Stimulated activated CD4-positive, alpha-beta T cell treated with anti-CD3 and anti-CD28 coated beads, Interleukin-4, amount 100 ng/mL, for 1 hour (primary cell): Measurements from ENCODE around the gene TMPRSS11A.

Source experiments
- DNase-seq: peaks from one replicate; pipeline ENCODE4 v3.0.0-alpha.2; 2020

The TMPRSS11A gene, protein sequence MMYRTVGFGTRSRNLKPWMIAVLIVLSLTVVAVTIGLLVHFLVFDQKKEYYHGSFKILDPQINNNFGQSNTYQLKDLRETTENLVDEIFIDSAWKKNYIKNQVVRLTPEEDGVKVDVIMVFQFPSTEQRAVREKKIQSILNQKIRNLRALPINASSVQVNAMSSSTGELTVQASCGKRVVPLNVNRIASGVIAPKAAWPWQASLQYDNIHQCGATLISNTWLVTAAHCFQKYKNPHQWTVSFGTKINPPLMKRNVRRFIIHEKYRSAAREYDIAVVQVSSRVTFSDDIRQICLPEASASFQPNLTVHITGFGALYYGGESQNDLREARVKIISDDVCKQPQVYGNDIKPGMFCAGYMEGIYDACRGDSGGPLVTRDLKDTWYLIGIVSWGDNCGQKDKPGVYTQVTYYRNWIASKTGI

DNA sequence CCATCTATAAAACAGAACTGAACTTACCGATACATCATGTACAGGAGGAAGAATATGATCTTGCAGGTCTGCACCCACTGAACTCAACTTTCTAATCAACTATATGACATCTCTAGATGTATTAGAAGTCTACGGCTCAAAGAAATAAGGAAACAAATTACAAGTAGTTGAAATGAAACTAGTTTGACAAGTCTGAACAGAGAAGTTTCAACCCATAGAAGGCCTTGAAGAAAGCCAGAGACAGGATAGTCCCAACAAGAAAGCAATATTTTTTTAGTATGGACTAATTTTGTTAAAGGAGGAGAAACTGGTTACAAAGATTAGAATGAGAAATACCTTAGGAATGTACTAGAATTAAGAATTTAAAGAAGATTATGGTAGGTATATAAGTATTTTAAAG is at the start of gene TMPRSS11A:
TSS of gene TMPRSS11A (minus strand) at position 138 of the 400 bp plus-strand sequence. CDS start at position 38, 100 bp downstream.
- DNase-seq = no peak

- no peak for DNase-seq
These were observed 48.4 kb upstream of the TMPRSS11A start for GRCh38 chr4:68011684-68012083.

DNA sequence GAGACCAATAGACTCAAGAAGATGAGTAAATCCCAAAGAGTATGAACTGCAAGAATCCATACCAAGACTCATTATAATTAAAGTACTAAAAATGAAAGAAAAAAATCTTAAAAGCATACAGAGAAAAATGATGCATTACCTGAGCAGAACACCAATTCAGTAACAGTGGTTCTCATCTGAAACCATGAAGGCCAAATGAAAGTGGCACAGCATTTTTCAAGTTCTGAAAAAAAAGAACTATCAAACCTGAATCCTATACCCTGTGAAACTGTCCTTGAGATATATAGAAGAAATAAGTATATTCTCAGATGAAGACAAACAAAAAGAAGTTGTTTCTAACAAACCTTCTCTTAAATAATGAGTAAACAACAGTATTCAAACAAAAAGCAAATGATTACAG is 39.6 kb upstream of the TMPRSS11A start:
- DNase-seq = no peak

DNA sequence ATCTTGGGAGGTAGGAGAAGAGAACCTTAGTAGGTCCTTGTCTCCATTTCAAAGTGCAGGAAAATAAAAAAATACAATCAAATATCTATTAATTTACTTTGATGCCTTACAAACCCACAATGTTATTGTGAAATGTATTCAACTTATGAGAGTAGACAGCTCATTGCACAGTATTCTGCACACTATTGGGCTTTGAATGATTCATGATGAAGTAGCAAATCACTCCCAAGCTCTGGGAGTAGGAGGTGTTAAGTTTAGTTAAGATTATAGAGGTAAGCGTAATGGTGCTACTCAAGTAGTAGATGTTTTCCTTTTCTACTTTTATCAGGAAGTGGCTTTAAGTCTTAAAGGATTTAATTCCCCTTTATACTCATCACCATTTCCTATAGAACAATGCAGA is 32.8 kb upstream of the TMPRSS11A start:
- DNase-seq = no peak

DNA sequence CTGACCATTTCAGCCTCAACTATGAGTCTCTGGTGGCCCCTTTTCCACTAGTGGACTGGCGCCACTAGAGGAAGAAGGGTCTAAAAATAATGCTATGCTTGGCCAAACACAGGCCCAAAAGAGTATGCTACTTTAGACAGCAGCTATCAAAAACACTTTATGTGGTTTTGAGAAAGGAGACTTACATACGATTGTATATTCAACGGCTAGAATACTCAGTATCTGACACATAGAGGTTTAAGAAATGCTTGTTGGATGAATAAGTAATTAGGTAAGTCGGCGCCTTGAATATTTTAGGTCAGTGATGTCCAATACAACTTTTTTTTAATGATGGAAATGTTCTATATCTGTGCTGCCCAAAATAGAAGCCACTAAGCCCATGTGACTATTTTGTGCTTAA is 25.7 kb upstream of the TMPRSS11A start:
- DNase-seq = no peak

DNA sequence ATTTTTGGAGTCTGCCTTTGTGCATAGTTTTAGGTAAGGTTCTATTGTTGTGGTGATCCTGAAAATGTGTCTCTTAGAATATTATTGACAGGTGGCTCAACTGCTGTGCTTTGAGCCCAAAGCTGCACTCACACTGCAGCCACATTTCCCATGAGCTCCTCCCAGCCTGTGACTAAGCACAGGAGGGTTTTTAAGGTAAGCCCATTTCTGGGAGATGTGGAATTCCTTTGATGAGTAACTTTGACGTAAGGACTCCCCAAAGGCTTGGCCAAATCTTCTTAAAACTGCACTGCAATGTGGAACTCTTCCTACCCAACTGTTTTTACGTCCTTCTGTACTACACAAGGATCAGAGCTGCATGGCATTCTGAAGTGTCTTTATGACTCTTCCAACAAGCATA is 20.0 kb upstream of the TMPRSS11A start:
- no peak for DNase-seq

- DNase-seq = no peak
These were observed 17.2 kb upstream of the TMPRSS11A start for GRCh38 chr4:67980512-67980911.

- no peak for DNase-seq
These were observed 10.3 kb upstream of the TMPRSS11A start for GRCh38 chr4:67973608-67974007.

GRCh38 chr4:67954890-67955289 is 8.4 kb downstream of the TMPRSS11A start:
- DNase-seq = no peak

DNA sequence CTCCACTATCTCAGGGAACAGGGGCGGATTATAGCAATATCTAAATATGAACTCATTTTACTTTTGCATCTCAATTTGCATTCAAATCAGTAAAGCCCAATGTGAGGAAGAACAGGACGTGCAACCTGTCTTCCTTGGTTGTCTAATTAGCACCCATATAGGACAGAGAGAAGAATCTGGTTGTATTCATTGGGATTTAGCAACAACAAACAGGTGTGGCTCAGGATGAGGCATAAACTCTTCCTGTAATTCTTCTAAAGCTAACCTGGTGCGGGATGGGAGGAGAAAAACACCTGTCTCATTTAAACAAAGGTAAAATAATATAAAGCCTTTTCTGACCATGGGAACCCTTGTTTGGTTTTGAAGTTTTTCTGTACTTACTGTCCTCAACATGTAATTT is 22.2 kb downstream of the TMPRSS11A start:
- DNase-seq = no peak

DNA sequence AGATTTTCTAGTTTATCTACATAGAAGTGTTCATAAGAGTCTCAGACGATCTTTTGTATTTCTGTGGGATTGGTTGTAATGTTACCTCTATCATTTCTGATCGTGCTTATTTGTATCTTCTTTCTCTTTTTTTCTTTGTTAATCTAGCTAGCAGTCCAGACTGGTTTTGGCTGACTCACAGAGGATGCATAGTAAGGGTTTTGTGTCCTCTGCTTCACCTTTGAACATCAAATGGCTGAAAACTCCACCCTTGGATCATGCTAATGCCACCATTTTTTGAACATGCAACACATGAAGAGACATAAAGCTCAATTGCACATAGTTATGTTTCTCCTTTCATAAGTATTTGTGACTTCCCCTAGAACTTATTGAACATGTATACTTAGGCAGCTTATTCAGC is 22.8 kb downstream of the TMPRSS11A start:
- DNase-seq = no peak

DNA sequence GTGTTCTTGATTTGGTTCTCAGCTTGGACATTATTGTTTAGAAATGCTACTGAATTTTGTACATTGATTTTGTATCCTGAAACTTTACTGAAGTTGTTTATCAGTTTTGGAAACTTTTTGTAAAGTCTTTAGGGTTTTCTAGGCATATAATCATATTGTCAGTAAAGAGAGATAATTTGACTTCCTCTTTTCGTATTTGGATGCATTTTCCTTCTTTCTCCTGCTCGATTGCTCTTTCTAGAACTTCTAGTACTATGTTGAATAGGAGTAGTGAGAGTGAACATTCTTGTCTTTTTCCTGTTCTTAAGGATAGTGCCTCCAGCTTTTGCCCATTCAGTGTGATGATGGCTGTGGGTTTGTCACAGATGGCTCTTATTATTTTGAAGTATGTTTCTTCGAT is 24.1 kb downstream of the TMPRSS11A start:
- DNase-seq = no peak

GRCh38 chr4:67935888-67936287 is 27.4 kb downstream of the TMPRSS11A start:
- DNase-seq = no peak

- DNase-seq = no peak
These were observed 28.7 kb downstream of the TMPRSS11A start for GRCh38 chr4:67934628-67935027.

- no peak for DNase-seq
These were observed 29.5 kb downstream of the TMPRSS11A start for GRCh38 chr4:67933755-67934154.

DNA sequence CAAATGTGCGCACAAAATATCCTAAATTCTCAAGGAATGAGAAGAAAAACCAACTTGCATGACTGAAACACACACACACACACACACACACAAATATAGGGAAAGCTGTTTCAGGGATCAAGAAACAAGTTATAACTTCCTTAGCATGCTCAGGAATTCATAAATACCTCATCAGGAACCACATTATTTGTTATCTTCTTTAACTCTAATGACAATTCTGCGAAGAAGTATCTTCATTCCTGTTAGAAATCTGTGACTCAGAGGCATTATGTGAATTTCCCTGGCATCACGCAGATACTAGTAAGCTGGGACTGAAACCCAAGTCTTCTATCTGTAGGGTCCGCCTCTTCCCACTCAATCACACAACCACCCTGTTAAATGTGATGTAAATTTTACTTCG is 30.3 kb downstream of the TMPRSS11A start:
- DNase-seq = no peak

- DNase-seq = no peak
These were observed 32.0 kb downstream of the TMPRSS11A start for GRCh38 chr4:67931256-67931655.

GRCh38 chr4:67929426-67929825 is 33.9 kb downstream of the TMPRSS11A start:
- DNase-seq = no peak

DNA sequence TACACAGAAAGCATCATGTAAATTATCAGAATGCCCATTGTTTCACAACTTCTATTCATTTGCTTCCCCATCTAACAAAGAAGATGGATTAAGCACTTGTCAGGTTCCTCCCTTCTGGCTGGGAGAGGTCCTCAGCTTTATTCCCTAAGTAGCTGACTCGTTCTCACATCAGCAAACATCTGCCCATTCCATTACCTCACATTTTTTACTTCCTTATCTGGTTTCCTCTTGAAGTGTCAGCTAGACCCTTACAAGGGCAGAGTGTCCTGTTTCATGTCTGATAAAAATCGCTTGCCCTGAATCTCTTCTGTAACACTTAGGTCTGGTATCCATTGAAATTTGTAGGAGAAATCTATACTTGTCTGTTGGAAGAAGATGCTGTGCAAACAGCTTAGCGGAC is 34.7 kb downstream of the TMPRSS11A start:
- no peak for DNase-seq

DNA sequence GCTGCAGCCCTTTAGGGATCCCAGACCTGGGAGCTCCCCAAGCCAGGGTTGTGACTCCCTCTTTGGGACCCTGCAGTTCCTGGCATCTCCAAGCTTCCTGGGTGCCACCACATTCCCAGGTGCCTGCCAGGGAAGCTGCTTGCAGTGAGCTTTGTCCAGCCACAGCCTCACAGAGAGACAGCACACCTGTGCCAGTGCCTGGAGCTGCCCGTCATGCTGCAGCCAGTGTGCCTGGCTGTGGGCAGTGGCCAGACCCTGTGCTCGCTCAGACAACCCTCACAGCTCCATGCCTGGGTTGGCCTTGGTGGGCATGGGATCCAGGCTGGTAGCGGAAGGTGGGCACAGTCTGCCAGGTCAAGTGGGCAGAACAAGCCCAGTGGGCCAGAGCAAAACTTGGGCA is 36.0 kb downstream of the TMPRSS11A start:
- no peak for DNase-seq

GRCh38 chr4:67926485-67926884 is 36.8 kb downstream of the TMPRSS11A start:
- no peak for DNase-seq

- no peak for DNase-seq
These were observed 40.6 kb downstream of the TMPRSS11A start for GRCh38 chr4:67922697-67923096.

GRCh38 chr4:67918428-67918827 is 44.9 kb downstream of the TMPRSS11A start:
- DNase-seq = no peak

DNA sequence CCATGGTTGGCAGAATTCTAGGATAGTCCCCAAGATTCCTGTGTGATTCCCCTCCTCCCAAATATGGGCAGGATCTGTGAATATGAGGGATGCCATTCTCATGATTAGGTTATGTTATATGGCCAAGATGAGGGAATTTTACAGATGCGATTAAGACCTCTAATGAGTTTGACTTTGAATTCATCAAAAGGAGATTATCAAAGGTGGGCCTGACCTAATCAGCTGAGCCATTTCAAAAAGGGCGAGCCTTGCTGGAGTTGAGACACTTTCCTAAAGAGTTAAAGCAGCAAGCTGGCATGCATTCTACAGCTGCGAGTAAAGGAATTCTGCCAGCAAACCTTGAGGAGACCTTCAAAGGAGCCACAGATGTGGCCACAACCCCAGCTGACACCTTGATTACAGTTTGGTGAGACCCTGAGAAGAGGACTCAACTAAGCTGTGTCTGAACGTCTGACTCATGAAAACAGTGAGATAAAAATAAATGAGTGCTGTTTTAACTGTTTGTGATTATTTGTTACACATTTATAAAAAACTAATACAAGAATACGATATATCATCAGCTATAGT is 47.8 kb downstream of the TMPRSS11A start:
- no peak for DNase-seq

GRCh38 chr4:67912080-67912479 is 51.2 kb downstream of the TMPRSS11A start:
- DNase-seq = no peak
